GM19193 (cell line): Measurements from ENCODE around the gene SLC35E1.

Experiments
- POLR2A ChIP-seq: IDR thresholded peaks from 4 replicates; pipeline ENCODE4 v1.6.1; 2011; ENCODE audit not compliant: insufficient read depth, insufficient read length; ENCODE audit errors: extremely low read depth

The SLC35E1 gene

DNA sequence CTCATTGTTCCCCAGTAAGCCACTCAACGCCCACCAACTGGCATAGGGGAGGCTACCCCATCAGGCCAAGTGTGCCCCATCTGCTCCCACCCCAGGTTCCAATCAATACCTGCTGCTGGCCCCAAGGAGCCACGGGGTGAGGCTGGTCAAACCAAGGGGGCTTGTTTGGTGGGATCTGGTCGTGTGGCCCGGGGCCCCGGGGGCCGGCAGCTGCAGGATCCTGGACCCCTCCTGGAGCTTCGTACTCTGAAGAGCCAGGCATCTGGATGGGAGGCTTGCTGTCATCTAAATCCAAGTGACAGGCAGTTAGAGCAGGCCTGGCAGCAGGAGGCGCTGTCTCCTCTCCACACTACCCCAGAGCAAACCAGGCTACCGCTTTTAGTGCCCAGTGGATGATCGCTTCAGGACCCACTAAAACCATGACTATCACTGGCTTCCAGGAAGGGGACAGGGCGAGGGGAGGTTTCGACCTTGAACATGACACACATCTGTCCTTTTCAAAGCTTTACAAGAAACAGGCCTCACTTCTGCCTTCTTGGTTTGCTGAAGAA is 44.2 kb downstream of the SLC35E1 start:
- TF ChIP-seq POLR2A = no peak

DNA sequence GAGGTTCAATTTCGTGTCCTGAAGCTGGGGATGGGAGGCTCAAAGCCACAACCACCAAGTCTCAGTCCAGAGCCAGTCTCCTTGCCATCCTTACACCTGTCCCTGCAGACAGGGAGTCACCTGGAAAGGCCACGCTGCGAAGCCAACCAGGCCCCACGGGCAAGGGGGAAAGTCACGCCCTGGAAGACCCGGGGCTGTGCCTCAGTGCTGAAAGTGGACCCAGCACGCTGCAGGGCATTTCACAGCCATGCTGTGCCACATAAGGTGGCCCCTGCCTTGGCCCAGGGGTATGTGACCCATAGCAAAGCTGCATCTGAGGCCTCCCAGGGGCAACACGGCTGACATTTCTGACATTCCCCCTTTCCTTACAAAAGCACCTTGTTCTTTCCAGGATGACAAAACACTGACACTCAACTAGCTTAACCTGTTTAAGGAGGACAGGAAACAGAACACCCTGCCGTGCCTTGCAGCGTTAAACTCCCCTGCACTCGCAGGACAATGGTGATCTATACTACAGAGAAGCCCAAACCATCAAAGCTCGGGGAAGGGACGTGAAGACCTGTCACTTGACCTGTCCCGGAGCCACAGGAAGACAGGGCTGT is 44.8 kb downstream of the SLC35E1 start:
- TF ChIP-seq POLR2A = no peak

DNA sequence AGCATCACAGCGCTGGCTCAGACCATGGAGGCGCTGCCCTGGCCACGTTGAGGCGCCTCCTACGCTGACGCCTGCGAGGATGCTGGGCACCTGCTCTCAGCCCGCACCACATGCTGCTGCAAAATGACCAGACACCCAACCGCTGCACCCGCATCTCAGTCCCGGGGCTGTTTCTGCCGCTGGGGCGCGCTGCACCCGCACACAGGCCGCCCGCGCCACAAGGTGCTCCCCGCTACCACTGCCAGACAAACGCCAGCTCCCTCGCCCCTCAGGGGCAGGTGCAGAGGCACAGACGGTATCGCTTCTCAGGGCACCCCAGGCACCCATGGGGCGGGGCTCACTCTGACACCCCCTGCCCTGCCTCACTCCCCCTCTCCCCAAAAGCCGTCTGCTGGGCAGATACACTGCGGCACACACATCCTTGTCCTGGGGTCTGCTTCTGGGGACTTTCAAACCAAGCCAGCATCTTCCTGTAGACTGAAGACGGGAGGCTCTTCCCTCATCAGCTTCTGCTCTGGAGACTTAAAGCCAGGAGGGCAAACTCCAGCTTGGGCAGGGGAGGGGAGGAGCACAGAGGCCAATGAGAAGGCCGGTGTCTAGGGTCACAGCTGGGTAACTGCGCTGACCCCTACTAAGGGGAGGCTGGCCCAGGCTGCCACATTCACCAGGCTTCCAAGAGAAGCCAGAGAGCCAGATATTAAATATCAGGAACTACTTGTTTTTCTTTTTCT is 46.3 kb downstream of the SLC35E1 start:
- no peak for TF ChIP-seq POLR2A

DNA sequence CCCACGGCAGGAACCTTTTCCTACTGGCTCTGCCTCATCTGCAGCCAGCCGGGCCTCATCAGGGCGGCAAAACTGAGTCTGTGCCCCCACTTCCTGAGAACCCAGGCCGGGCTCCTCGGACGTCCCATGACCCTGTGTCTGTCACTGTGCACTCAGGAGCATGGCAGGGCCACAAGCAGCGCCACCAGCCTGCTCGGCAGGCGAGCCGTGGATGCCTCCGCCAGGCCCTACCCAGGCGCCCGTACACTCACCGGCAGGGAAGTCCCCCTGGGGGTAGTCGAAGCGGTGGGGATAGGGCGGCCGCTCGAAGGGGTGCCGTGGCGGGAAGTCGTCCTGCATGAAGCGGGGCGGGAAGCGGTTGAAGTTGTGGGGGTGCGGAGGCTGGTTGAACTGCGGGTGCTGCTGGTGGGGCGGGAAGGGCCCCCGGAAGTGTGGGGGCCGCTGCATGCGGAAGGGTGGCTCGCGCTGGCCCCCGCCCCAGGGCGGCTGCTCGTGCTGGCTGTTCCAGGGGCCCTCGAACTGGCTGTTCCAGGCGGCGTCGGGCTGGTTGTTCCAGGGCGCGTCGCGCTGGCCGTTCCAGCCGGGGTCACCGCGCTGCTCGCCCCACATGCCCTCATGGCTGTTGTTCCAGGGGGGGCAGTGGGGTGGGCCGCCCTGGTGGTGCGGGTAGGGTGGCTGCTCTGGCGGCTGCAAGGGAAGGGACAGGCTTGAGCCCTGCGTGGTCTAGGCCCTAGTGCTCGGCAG is 47.1 kb downstream of the SLC35E1 start:
- TF ChIP-seq POLR2A = no peak

DNA sequence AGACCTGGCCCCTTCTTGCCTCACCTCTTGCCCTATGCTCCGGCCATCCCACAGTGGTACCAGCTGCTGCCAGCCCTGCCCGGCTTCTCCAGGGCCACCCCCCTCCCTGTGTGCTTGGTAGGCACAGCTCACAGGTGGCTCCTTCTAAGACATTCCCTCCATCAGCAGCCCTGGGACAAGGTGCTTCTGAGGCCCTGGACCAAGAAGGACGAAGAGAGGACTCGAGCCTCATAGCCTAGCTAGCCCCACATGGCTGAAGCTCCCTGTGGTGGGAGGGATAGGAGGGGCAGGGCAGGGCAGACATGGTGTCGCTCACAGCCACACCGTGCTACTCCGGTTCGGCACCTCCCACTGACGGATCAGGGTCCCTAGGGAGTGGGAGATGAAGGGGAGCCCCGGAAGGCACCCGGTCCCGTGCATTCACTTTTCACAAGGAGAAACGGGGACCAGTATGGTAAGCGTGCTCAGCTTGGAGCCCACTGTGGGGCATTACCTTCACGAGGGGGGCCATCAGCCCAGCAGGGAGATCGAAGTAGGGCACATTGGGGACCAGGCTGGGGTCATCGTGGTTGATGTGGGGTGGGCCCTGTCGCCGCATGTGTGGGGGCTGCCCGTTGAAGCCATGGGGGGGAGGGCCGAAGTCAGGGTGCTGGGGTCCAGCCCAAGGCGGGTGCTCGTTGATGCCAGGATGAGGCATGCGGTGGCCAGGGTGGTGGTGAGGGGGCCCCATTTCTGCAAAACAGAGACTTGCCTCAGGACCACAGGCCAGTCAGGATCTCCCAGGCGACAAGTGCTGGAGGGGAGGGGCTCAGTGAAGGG is 49.4 kb downstream of the SLC35E1 start:
- no peak for TF ChIP-seq POLR2A

DNA sequence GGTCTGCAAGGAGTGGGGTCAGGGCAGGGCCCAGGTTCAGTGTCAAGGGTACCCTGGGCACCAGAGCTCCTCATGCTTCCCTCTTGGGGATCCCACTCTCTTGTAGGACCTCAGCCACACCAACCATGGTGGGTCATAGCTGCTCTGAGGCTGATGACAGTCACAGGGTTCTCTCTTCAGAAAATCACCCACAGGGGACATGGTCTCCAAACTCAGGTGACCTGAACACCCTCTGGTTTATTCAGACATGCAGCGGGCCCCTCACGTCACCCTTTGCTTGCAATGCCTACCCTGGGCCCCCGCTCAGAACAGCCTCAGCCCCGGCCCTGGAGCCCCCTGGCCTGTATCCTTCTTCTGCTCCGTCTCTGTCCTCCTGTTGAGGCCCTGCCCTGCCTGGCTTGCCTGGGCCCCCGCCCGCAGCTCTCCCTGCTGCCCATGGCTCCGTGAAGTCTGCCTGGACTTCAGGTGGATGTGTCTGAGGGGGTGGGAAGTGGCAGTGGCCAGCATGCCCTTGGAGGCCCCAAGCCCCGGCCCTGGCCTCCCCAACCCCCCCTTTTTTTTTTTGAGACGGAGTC is 50.4 kb downstream of the SLC35E1 start:
- no peak for TF ChIP-seq POLR2A

DNA sequence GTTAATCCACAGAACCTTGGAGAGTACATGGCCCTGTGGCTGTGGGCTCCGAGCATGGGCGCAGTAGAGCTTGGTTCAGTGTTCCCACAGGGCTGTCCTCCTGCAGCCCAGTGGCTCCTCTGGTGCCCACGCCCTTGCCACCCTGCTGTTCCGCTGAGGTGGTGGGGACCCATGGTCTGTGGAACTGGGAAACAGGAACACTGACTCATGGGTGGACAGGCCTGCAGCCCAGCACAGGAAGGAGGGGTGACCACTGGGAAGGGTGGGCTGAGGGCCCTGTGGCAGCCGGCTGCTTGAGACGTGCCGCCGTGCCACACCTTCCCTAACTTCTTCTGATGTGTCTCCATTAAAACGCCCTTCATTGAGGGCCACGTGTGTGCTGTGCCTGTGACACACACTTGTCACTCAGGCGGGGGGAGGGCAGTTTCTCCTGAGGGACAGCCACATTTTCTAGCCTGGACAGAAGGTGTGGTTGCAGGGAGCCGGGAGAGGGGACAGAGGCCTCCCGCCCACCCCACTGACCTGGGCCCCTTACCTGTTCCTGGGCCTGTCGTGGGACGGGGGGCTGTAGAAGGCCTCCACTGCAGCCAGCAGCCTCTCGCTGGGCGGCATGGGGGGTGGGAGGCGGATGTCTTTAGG is 51.1 kb downstream of the SLC35E1 start:
- TF ChIP-seq POLR2A = no peak

DNA sequence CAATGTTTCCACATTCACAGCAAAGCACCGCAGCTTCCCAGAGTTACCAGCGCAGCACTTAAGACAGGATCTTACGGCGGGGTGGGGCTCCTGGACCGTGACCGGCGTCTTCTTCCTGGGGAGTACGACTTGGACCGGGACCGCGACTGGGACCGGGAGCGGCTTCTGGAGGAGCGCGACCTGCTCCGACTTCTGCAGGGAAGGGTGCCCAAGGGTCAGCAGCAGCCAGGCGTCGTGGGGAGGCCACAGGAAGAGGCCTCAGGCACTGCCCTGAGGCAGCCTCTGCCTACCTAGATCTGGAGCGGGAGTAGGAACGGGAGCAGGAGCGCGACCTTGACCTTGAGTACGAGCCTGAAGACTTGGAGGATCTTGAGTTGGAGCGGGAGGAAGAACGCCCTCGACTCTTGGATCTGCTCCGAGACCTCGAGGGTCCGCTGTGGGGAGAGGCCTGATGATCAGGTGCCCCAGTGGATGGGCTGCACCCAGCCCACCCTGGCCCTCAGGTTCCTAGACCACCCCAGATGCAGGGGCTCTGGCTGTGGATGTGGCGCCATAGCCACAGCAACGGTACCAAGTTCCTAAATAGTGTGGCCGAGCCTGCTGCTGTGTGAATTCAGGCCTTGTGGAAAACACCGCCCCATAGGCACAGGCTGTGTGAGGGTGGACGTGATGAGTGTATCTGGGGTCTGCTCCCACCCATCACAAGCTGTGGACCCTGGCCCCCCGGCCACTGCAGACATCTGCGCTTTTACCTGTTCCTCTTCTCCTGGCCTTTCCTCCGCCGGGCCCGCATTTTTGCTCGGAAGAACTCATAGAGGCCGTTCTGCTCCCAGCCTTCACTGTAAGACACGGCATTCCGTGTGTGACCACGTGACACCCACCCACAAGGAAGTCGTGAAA is 51.9 kb downstream of the SLC35E1 start:
- no peak for TF ChIP-seq POLR2A

DNA sequence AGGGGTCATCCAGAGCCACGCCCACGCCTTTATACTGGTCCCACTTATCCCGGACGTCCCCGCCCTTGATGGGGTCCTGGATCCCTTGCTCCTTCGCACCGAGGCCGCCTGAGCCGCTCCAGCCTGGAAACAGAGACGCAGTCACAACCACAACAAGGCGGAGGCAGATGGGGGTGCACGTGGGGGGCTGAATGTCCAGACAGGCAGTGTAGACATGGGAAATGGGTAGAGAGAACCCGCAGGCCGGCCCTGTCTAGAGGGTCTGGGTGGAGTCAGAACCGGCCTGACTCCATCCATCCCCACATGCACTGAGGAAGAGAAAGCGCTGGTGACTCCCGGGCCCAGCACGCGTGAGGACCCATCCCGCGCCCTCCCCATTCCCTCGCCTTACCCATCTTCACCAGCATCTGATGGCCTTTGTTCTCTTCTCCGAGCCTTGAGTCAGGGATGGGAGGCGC is 53.0 kb downstream of the SLC35E1 start:
- no peak for TF ChIP-seq POLR2A

DNA sequence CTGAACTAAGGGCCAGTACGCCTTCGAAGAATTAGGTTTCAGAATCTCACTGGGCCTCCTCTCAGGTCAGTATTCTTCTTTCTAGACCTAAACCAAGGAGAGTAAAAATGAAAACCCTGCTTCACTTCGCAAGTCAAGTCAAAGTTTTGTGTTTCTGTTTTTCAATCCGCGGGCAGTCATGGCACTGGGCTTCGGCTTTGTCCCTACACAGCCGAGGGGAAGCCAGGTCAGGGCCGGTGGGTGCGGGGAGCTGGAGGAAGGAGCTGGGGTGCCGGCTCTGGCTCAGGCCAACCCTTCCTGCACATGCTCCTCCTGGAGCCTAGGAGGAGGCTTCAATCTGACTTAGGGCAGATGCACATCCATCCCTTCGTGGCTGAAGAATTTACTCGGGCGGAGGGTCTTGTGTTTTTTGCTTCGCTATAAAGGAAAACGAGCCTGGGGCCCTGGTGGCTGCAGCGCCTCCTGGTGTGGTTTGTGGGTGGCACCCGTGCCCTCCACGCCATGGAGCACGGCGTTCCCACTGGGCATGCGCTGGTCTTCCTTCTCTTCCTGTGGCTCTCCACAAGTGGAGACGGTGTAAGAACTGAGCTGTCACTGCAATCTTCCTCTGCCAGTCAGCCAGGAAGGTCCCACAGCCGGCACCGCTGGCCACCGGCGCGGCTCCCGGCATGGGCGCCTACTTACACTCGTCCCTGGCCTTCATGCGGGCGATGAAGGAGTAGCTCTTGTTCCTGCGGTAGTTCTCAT is 53.6 kb downstream of the SLC35E1 start:
- TF ChIP-seq POLR2A = no peak

DNA sequence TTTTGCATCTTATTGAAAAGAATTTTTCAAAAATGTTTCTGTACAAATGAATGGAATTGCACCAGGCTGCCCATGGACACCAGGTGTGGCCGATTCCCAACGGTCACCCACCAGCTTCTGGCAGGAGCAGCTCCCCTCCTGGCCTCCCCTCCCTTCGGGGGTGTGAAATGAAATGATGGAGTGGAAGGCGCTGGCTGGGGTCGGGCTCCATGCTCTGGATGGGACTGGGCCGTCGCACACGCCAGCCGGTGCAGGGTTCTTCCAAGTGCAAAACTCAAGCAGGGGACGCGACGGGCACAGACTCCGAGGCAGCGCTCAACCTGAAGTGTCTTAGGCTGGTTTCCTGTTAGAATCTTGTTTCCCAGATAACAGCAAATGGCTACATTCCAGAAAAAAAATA is 54.2 kb downstream of the SLC35E1 start:
- TF ChIP-seq POLR2A = no peak

DNA sequence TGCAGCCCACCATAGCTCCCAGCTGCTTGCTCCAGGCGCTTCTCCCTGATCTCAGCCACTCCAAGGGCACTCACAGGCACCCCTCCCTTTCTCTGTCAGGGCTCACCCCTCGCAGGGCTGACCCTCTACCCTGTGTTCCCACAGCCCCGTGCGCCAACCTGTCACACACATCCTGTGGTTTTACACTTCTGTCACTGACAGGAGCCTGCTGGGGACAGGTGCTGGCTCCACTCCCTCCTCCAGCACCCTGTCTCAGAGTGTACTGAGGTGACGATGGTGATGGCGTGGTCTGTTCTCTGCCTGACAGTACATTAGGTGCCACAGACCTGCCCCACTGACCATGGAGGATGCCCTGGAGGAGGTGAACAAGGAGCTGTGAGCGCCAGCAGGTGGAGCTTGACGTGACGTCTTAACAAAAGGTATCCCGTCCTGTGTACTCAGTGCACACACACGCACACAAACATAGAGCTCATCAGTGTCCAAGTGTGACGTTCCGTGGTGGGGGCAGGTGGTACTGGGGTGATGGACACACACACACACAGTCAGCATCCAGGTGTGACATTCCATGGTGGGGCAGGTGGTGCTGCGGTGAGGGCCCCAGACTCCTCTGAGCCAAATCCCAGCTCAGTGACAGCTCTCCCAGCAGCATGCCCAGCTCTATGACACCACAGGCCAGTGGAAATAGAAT is 55.1 kb downstream of the SLC35E1 start:
- no peak for TF ChIP-seq POLR2A
